K562 (cell line): ENCODE measurements around the gene HMG20B. TPM values are rescaled to one million over a fixed set of nuclear protein-coding genes. Genes with fewer than 3 reads are reported as not detected.
A peak's percentile ranks its signal among the peaks of the same experiment; 100 is the strongest.

ENCODE experiments used
- AFF1 ChIP-seq, 2 experiments: fragments of 450-650 bp; IDR thresholded peaks; 2 replicates each; pipeline ENCODE4 v1.6.1; 2018; ENCODE audit warnings: mild to moderate bottlenecking in 2 of 2, low read depth in 1 of 2; ENCODE audit not compliant: partially characterized antibody in 2 of 2
- DEAF1 ChIP-seq: fragments of 450-650 bp; formaldehyde crosslinking; IDR thresholded peaks from 2 replicates; pipeline ENCODE4 v1.4.0; 2020; ENCODE audit warnings: mild to moderate bottlenecking, moderate library complexity
- E2F3 ChIP-seq: fragments of 250-450 bp; sonication (Bioruptor Pico); IDR thresholded peaks from 2 replicates; pipeline ENCODE4 v1.4.0; 2020; ENCODE audit warnings: mild to moderate bottlenecking
- FIP1L1 ChIP-seq: fragments of 200-400 bp; formaldehyde crosslinking; IDR thresholded peaks from 2 replicates; pipeline ENCODE4 v1.6.1; 2018; ENCODE audit warnings: mild to moderate bottlenecking, low read depth, low read length; ENCODE audit not compliant: poor library complexity, severe bottlenecking
- FOXP1 ChIP-seq: sonication (generic); formaldehyde crosslinking; IDR thresholded peaks from 2 replicates; pipeline ENCODE4 v1.8.0; 2022; ENCODE audit warnings: mild to moderate bottlenecking, missing genetic modification reagents
- LCOR ChIP-seq: sonication (generic); formaldehyde crosslinking; IDR thresholded peaks from 2 replicates; pipeline ENCODE4 v1.8.0; 2022; ENCODE audit warnings: mild to moderate bottlenecking, missing genetic modification reagents
- NCOA4 ChIP-seq: fragments of 450-650 bp; IDR thresholded peaks from 2 replicates; pipeline ENCODE4 v1.6.1; 2018; ENCODE audit warnings: mild to moderate bottlenecking; ENCODE audit not compliant: partially characterized antibody
- PATZ1 ChIP-seq: fragments of 250-450 bp; sonication (Bioruptor Pico); IDR thresholded peaks from 2 replicates; pipeline ENCODE4 v1.5.0; 2020; ENCODE audit warnings: mild to moderate bottlenecking, borderline replicate concordance
- POLR2AphosphoS5 ChIP-seq: IDR thresholded peaks from 2 replicates; pipeline ENCODE4 v1.6.1; 2011; ENCODE audit warnings: mild to moderate bottlenecking, low read depth, low read length, moderate library complexity; ENCODE audit not compliant: control insufficient read depth, insufficient read depth
- SLC30A9 ChIP-seq: fragments of 250-450 bp; sonication (Bioruptor Pico); IDR thresholded peaks from 2 replicates; pipeline ENCODE4 v1.8.0; 2022; ENCODE audit warnings: mild to moderate bottlenecking, moderate library complexity
- USF1 ChIP-seq: sonication (generic); formaldehyde crosslinking; IDR thresholded peaks from 2 replicates; pipeline ENCODE4 v1.9.0; 2022; ENCODE audit warnings: mild to moderate bottlenecking, missing genetic modification reagents
- XRCC5 ChIP-seq: fragments of 200-400 bp; formaldehyde crosslinking; IDR thresholded peaks from 2 replicates; pipeline ENCODE4 v1.6.1; 2017; ENCODE audit warnings: low read depth, mild to moderate bottlenecking, low read length
- ZFPM2 ChIP-seq: fragments of 250-450 bp; sonication (Bioruptor Pico); IDR thresholded peaks from 2 replicates; pipeline ENCODE4 v1.5.1; 2022; ENCODE audit warnings: mild to moderate bottlenecking
- ZNF121 ChIP-seq: sonication (generic); formaldehyde crosslinking; conservative IDR thresholded peaks from 2 replicates; pipeline ENCODE4 v1.8.0; 2022; ENCODE audit warnings: missing genetic modification reagents
- ZNF143 ChIP-seq: sonication (generic); formaldehyde crosslinking; IDR thresholded peaks from 2 replicates; pipeline ENCODE4 v1.9.0; 2022; ENCODE audit warnings: mild to moderate bottlenecking, missing genetic modification reagents
- ZNF224 ChIP-seq: sonication (generic); formaldehyde crosslinking; IDR thresholded peaks from 2 replicates; pipeline ENCODE4 v1.8.0; 2022; ENCODE audit warnings: mild to moderate bottlenecking, missing genetic modification reagents
- ZNF280B ChIP-seq: fragments of 250-450 bp; sonication (Bioruptor Pico); IDR thresholded peaks from 2 replicates; pipeline ENCODE4 v1.5.1; 2021; ENCODE audit warnings: mild to moderate bottlenecking
- polyA plus RNA-seq, 8 experiments: library from polyadenylated mRNA; depleted of rRNA in 4 of 8; stranded (reverse) in 5 of 8; unstranded in 3 of 8; fragments of >200 nt; fragmentation: Nextera tagmentation in 2 of 8; fragmentation: Illumina TruSeq in 1 of 8; extraction: Ambion mirVana in 2 of 8; extraction: Trizol in 1 of 8; gene quantifications; 2 replicates each; pipeline versions ENCODE4 v1.2.1 to v1.2.3, GENCODE V29; 2011 to 2014; ENCODE audit warnings: inconsistent platforms in 1 of 8, missing spikeins in 1 of 8
- total RNA-seq, 7 experiments: library from RNA; depleted of rRNA in 6 of 7; stranded (reverse); fragments of >200 nt in 6 of 7; fragmentation: Illumina TruSeq in 2 of 7; extraction: Trizol in 2 of 7; gene quantifications; 2 replicates each; pipeline versions ENCODE4 v1.2.1 to v1.2.3, GENCODE V29; 2011 to 2021; ENCODE audit warnings: low replicate concordance in 1 of 7

HMG20B gene
- total and polyA plus RNA-seq, 9 of the 15 experiments (the other 6 are each of a cell fraction or from before 2014, with no cell fraction given), result 0.35 to 172 (median 38.6) TPM

GRCh38 chr19:3612901-3613741 is 40.4 kb downstream of the HMG20B start (continued):
- TF ChIP-seq DEAF1 (CRISPR knock-in tag) (no peak), FOXP1 (CRISPR knock-in tag) (no peak), USF1 (CRISPR knock-in tag) (no peak), PATZ1 (CRISPR knock-in tag) (no peak), XRCC5 (no peak), LCOR (no peak), SLC30A9 (no peak), NCOA4 (no peak), FIP1L1 (peak; percentile 69), ZNF143 (CRISPR knock-in tag) (no peak), ZNF224 (no peak), AFF1 (IDR thresholded peaks at IDR 0.05; ENCODE audit: low read depth in 1 of 2, partially characterized antibody in 2 of 2) (no peak), ZNF280B (no peak), ZFPM2 (CRISPR knock-in tag) (no peak), POLR2AphosphoS5 (no peak), E2F3 (CRISPR knock-in tag) (no peak), ZNF121 (CRISPR knock-in tag) (no peak)
